Adrenal gland (tissue), 5 donors: Measurements from ENCODE around the gene AMZ1.

ENCODE experiments used
- CTCF ChIP-seq, 6 experiments: fragments of 450-650 bp in 4 of 6; fragments of 200-600 bp in 2 of 6; sonication (generic) in 1 of 6; IDR thresholded peaks; 1 replicate in 5 of 6; 2 replicates in 1 of 6; pipeline versions ENCODE4 v1.5.1 to v1.8.0; 2016 to 2021; ENCODE audit warnings: antibody characterized with exemption in 6 of 6, mild to moderate bottlenecking in 2 of 6, moderate library complexity in 1 of 6
- POLR2A ChIP-seq, 2 donors: fragments of 450-650 bp; IDR thresholded peaks; one replicate each; pipeline ENCODE4 v1.6.1; 2017; ENCODE audit warnings: antibody characterized with exemption in 2 of 2, mild to moderate bottlenecking in 2 of 2, moderate library complexity in 1 of 2
- donor health status: DM: no; HTN: no; CAD: no.

- no peak for TF ChIP-seq CTCF (IDR thresholded peaks at IDR 0.05)
- TF ChIP-seq POLR2A (IDR thresholded peaks at IDR 0.05) = peak in 1 of 2 donors; percentile 14
These were observed 47.0 kb downstream of the AMZ1 start for GRCh38 chr7:2734751-2735571.
